Activated naive CD4-positive, alpha-beta T cell treated with anti-CD3 and anti-CD28 coated beads, Interleukin-2, amount 10 ng/mL, durations not matched to agents 7 days and 5 days (primary cell): Measurements from ENCODE around the gene NECTIN1.

Source experiments
- CTCF ChIA-PET: fragments of 350-600 bp; sonication (Branson Sonifier 250); formaldehyde crosslinking; loops from one replicate; lab custom pipeline; 2021; ENCODE audit warnings: antibody characterized with exemption; lab: Charles Lee
- DNase-seq: peaks from one replicate; pipeline ENCODE4 v3.0.0-alpha.2; 2020
- H3K27ac Mint-ChIP-seq: one replicate; pipeline ENCODE4 v1.8.0; 2021; ENCODE audit warnings: mild to moderate bottlenecking, moderate library complexity, mixed read lengths
- H3K27me3 Mint-ChIP-seq: one replicate; pipeline ENCODE4 v1.8.0; 2021; ENCODE audit warnings: mild to moderate bottlenecking, mixed read lengths
- H3K36me3 Mint-ChIP-seq: one replicate; pipeline ENCODE4 v1.8.0; 2021; ENCODE audit warnings: mixed read lengths
- H3K4me1 Mint-ChIP-seq: one replicate; pipeline ENCODE4 v1.8.0; 2021; ENCODE audit warnings: mixed read lengths
- H3K4me3 Mint-ChIP-seq: one replicate; pipeline ENCODE4 v1.8.0; 2021; ENCODE audit warnings: mild to moderate bottlenecking, moderate library complexity, mixed read lengths
- H3K9me3 Mint-ChIP-seq: one replicate; pipeline ENCODE4 v1.8.0; 2021; ENCODE audit warnings: mixed read lengths

Gene NECTIN1

DNA sequence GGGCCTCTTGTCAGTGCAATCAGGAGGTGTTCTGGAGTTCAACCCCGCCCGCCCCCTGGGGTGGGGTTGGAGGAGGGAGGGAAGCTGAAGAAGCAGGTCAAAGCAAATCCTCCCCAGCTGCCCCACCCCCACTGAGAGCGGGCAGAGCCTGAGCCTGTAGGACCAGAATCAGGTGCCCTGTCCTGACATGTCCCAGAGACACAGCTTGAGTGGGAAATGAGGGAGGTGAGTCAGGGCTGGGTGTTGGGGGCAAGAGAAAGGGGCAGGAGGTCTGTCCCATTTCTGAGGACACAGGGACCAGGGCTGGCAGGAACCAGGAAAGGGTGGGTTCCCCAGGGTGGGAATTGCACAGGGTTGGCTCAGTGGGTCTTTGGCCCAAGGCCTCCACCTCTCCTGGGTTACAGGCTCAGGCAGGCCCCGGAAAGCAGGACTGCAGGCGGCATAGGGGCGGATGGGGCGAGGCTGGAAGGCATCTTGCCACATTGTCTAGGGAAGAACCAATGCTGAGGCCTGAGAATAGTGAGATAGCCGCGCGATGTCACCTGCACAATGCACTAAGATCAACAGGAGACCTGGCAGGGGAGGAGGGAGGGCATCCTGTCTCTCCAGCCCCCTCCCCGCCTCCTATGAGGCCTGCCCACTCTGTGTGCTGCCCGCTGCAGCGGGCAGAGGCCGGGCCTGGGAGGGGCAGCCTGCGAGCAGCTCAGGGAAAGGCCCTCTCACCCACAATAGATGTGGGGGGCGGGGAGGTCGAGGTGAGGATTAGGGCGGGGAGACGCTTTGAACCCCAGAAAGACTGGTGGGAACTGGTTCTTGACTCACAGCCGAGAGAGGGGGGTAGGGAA lies 32.4 kb downstream of the NECTIN1 start:
- H3K27me3 Mint-ChIP-seq, result peaks cover 31% of the 10 kb centered on the region
- H3K4me1 Mint-ChIP-seq, result peaks cover 9% of the 10 kb centered on the region
- CTCF ChIA-PET, result interaction anchor here (1.0 kb wide), 1 partner anchor 33 kb away, joined by 4 read pairs; the partner anchor contains the start of gene NECTIN1
- H3K27ac Mint-ChIP-seq, result no peak overlapping the region
- H3K9me3 Mint-ChIP-seq, result no peaks in the 10 kb centered on the region
- H3K36me3 Mint-ChIP-seq, result no peaks in the 10 kb centered on the region
- H3K4me3 Mint-ChIP-seq, result no peak overlapping the region
- DNase-seq, result no peak

DNA sequence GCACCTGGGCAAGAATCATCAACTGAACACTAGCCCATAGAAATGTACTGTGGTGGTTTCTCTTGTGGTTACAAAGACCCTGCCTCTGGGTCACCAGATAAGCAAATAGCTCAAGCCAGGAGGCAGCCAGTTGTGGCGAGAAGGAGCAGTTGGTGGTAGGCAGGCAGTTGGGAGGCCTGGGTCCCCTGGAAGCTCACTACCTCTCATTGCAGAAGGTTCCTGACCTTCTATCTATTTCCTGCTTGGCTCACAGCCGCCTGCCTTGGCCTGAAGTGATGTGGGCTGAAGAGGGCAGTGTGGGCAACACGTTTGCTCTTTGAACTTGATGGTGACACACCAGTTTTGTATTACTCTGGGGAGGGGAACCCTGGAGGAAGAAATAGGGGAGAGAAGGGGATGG lies 34.7 kb downstream of the NECTIN1 start:
- CTCF ChIA-PET, result interaction anchor here (1.0 to 1.1 kb wide), 2 partner anchors 10 to 35 kb away, joined by 3 to 4 read pairs; no protein-coding TSS in a partner anchor
- H3K36me3 Mint-ChIP-seq, result no peaks in the 10 kb centered on the region
- peaks cover 43% of the 10 kb centered on the region for H3K27me3 Mint-ChIP-seq
- no peak for DNase-seq
- peaks cover 20% of the 10 kb centered on the region for H3K4me1 Mint-ChIP-seq
- H3K9me3 Mint-ChIP-seq, result no peaks in the 10 kb centered on the region
- no peak overlapping the region for H3K27ac Mint-ChIP-seq
- H3K4me3 Mint-ChIP-seq, result no peak overlapping the region

DNA sequence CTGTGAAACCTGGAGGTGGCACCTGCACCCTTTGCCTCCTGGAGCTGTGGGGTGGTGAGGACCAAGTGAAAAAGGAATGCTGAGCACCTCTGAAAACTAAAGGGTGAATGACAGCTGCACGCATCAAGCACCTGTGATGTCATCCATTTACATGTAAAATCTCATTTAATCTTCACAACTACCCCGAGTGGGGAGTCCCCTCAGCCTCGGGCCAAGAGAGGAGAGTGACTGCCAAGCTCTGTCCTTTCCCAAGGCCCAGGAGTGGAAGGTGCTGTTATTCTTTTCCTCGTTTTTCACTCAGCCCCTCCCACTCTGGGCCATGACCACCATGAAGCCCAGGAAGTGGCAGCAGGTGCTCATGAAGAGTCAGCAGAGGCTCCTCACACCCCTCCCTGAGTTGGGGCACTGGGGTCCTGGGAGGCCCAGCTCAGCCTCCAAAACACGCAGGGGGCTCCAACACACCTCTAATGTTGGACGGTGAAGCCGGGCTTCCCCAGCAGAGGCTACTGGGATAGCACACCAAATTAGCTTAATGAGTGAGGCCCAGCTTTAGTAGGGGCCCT lies 35.7 kb downstream of the NECTIN1 start:
- peaks cover 45% of the 10 kb centered on the region for H3K27me3 Mint-ChIP-seq
- CTCF ChIA-PET, result interaction anchor here (1.5 kb wide), 1 partner anchor 36 kb away, joined by 4 read pairs; the partner anchor contains the start of gene NECTIN1
- no peak for DNase-seq
- H3K4me3 Mint-ChIP-seq, result no peak overlapping the region
- no peaks in the 10 kb centered on the region for H3K9me3 Mint-ChIP-seq
- no peak overlapping the region for H3K27ac Mint-ChIP-seq
- no peaks in the 10 kb centered on the region for H3K36me3 Mint-ChIP-seq
- H3K4me1 Mint-ChIP-seq, result peaks cover 20% of the 10 kb centered on the region

DNA sequence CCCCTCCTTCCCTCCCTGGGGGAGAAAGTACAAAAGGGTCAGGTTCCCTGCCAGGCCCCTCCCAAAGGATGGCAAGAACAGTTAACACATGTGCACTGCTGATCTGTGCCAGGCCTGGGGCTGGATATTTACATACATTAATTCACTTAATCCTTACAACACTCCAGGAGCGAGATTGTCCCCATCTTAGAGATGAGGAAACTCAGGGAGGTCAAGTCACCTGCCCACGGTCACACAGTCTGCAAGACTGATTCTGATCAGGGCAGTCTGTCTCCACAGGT lies 36.5 kb downstream of the NECTIN1 start:
- no peak overlapping the region for H3K4me3 Mint-ChIP-seq
- no peaks in the 10 kb centered on the region for H3K36me3 Mint-ChIP-seq
- CTCF ChIA-PET, result interaction anchor here (1.5 kb wide), 1 partner anchor 37 kb away, joined by 4 read pairs; the partner anchor contains the start of gene NECTIN1
- peaks cover 20% of the 10 kb centered on the region for H3K4me1 Mint-ChIP-seq
- peaks cover 40% of the 10 kb centered on the region for H3K27me3 Mint-ChIP-seq
- no peaks in the 10 kb centered on the region for H3K9me3 Mint-ChIP-seq
- H3K27ac Mint-ChIP-seq, result no peak overlapping the region
- no peak for DNase-seq

DNA sequence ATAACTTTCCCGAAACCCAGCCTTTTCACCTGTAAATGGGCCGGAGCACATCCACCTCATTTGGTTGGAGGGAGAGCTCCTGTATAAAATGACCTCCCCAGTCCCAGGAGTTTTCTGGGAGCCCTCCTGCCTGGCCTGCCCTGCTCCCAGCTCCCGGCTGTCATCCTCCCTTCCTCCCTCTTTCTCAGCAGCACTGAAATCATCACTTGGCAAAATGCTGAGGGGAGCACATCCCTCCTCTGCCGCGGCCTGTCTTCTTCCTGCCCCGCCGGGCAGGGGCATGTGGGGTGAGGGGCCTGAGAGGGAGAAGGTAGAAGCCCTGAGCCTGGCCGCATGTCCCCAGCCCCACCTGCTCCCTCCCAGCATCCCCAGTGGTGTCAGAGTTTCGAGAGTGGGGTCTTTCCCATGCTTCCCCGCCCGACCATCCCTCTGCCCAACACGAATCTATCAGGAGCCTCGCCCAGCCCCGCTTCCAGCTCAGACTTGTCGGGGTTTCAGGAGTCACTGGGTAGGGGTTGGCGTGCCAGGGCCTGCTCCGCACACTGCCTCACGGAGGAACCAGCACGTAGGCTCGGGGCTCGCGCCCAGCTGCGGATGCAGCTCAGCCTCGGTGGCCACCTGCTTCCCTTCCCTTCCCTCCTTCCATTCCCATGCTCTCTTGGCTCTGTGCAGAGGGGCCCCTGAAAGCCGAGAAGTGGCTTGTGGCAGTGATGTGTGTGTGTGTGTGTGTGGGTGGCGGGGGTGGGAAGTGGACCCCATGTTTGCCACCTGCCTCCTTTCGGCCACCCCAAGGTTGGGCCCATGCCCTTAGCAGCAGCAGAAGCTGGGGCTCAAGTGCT lies 37.1 kb downstream of the NECTIN1 start:
- CTCF ChIA-PET, result interaction anchor here (0.8 to 1.4 kb wide), 3 partner anchors 10 to 16 kb away, joined by 3 to 5 read pairs (median 4); no protein-coding TSS in a partner anchor
- Mint-ChIP-seq H3K4me3 (no peak overlapping the region), H3K36me3 (no peaks in the 10 kb centered on the region), H3K27me3 (peaks cover 43% of the 10 kb centered on the region), H3K4me1 (peaks cover 20% of the 10 kb centered on the region), H3K9me3 (no peaks in the 10 kb centered on the region), H3K27ac (no peak overlapping the region)
- no peak for DNase-seq

DNA sequence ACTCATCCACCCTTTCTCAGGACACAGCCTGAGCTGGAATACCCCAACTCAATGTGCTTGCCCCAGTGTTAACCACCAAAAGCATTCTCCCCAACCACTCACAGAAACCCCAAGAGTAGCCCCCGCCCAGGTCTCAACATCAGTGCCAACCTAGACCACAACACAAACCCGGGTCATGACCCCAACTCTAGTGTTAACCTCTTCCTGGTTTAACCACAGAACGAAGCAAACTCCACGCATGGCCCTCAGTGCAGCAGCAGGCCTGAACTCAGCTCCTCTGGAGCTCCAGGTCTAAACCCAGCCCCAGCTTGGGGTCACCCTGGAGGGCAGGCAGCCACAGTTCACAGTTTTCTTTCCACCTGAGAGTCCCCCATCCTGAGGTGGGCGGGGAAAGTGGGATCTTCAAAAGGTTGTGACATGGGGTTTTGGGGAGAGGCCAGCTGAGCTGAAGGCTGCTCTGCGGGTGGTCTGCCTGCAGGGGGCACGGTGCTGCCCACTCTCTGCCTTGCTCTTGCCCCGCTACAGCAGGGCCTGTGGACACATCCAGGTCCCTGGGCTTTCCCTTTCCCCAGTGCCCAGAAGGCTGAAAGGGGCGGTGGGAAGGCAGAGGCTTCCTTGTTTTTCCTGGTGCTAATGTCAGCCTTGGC lies 37.9 kb downstream of the NECTIN1 start:
- CTCF ChIA-PET, result interaction anchor here (0.6 to 1.4 kb wide), 5 partner anchors 9 to 50 kb away, joined by 3 to 5 read pairs (median 4); no protein-coding TSS in a partner anchor
- H3K27ac Mint-ChIP-seq, result no peak overlapping the region
- no peaks in the 10 kb centered on the region for H3K36me3 Mint-ChIP-seq
- H3K4me3 Mint-ChIP-seq, result no peak overlapping the region
- DNase-seq, result peak; percentile 68
- H3K9me3 Mint-ChIP-seq, result no peaks in the 10 kb centered on the region
- peaks cover 43% of the 10 kb centered on the region for H3K27me3 Mint-ChIP-seq
- H3K4me1 Mint-ChIP-seq, result peaks cover 20% of the 10 kb centered on the region

DNA sequence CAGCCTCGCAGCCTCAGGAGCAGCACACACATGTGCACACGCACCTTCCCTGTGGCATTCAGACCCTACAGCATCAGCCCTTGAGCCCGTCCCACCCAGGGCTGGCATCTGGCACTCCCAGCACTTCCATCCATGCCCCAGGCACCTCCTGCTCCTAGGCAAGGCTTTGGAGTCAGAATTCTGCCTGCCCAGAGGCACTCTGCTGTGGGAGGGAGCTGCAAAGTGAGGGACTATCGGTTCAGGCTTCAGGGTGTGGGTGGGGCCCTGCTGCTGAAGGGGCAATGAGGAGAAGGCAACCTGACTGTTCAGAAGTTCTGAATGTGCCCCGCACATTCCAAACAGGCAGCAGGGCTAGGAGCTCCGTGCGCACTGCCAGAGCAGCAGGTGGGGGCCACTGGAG lies 39.7 kb downstream of the NECTIN1 start:
- Mint-ChIP-seq H3K9me3 (no peaks in the 10 kb centered on the region), H3K36me3 (no peaks in the 10 kb centered on the region), H3K4me1 (peaks cover 21% of the 10 kb centered on the region), H3K4me3 (no peak overlapping the region), H3K27me3 (peaks cover 50% of the 10 kb centered on the region), H3K27ac (no peak overlapping the region)
- DNase-seq, result no peak
- CTCF ChIA-PET, result no interaction called here

DNA sequence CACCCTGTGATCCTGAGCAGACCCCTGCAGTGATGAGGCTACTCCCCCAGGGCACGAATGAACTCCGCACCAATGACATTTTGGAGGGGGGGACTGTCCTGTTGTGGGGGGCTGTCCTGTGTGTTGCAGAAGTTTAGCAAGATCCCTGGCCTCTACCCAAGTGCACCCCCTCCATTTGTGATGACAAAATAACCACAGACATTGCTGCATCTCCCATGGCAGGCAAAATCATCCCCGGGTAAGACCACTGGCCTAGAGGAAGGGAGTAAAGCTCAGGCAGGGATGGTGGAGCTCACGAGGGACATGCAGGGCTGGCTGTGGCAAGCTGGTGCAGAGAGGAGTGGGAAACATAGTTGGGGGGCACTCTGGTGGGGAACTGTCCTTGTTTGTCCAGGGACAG lies 40.6 kb downstream of the NECTIN1 start:
- no peaks in the 10 kb centered on the region for H3K36me3 Mint-ChIP-seq
- no peak overlapping the region for H3K4me3 Mint-ChIP-seq
- peaks cover 53% of the 10 kb centered on the region for H3K27me3 Mint-ChIP-seq
- DNase-seq, result no peak
- CTCF ChIA-PET, result no interaction called here
- H3K27ac Mint-ChIP-seq, result no peak overlapping the region
- peaks cover 28% of the 10 kb centered on the region for H3K4me1 Mint-ChIP-seq
- H3K9me3 Mint-ChIP-seq, result no peaks in the 10 kb centered on the region

DNA sequence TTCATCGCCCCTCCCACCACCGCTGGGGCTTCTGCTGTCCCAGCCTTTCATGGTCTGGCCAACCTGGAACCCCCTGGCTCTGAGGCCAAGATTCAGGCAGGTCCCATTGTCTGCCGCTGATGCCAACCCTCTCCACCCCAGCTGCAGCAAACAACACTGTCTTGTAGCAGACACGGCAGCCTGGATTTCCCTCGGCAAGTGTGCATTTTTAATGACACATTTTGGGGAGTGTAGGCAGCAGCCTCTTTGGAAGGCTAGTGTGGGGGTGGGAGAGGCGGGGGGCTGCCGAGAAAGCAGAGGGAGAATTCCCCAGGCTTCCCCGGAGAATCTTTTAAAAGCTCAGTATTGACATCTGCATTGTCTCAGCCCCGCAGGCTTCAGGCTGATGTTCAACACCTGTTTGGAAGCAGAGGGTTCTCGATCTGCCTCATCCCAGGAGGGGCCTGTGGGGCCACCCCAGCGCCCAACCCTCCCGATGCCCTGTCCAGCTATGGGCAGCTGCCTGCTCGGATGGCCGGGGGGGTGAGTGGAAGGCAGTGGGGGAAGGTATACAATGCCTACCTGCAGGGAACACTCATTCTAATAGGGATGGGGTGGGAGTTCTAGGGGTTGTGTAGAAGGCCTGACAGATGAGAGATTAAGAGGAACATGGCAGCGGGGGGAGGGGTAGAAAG lies 41.5 kb downstream of the NECTIN1 start:
- no peak overlapping the region for H3K27ac Mint-ChIP-seq

DNA sequence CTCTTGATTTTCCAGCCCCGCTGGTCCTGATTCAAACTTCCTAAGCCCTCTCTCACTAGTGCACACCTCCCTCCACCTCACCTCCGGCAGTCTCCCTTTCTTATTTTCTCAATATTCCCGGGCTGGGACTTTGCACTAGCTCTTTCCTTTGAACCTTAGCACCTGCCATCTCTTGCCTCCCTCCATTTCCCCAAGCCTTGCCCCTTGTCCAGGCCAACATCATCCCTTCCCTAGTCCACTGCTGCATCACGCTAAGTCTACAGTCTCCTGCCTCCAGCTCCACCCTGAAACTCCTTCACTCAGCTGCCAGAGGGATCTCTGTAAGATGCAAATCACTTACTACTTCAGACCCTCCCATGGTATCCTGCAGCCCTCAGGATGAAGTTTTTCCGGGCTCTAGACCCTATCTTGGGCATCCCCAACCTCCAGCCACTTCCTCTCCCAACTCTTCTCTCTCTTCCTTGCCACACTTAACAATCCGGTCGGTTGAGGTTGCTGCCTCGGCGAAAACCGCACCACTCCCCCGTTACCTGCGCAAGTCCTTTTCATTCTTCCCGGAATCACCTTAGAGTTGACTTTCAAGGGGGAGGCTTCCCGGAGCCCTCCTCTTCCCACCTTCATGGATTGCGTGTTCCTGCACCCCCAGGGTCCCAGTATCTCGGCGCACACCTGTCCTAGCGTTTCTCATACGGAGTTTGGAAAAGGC lies 42.7 kb downstream of the NECTIN1 start:
- CTCF ChIA-PET, result interaction anchor here (0.8 kb wide), 1 partner anchor 41 kb away, joined by 3 read pairs; no protein-coding TSS in a partner anchor
- no peaks in the 10 kb centered on the region for H3K9me3 Mint-ChIP-seq
- DNase-seq, result no peak
- H3K27ac Mint-ChIP-seq, result no peak overlapping the region
- H3K4me3 Mint-ChIP-seq, result no peak overlapping the region
- H3K4me1 Mint-ChIP-seq, result peaks cover 18% of the 10 kb centered on the region
- peaks cover 36% of the 10 kb centered on the region for H3K27me3 Mint-ChIP-seq
- no peaks in the 10 kb centered on the region for H3K36me3 Mint-ChIP-seq

More for the DNA sequence above, 41.5 kb downstream of the NECTIN1 start:
- H3K4me3 Mint-ChIP-seq, result no peak overlapping the region
- H3K36me3 Mint-ChIP-seq, result no peaks in the 10 kb centered on the region
- peaks cover 26% of the 10 kb centered on the region for H3K4me1 Mint-ChIP-seq
- no peak for DNase-seq
- CTCF ChIA-PET, result no interaction called here
- no peaks in the 10 kb centered on the region for H3K9me3 Mint-ChIP-seq
- peaks cover 44% of the 10 kb centered on the region for H3K27me3 Mint-ChIP-seq

DNA sequence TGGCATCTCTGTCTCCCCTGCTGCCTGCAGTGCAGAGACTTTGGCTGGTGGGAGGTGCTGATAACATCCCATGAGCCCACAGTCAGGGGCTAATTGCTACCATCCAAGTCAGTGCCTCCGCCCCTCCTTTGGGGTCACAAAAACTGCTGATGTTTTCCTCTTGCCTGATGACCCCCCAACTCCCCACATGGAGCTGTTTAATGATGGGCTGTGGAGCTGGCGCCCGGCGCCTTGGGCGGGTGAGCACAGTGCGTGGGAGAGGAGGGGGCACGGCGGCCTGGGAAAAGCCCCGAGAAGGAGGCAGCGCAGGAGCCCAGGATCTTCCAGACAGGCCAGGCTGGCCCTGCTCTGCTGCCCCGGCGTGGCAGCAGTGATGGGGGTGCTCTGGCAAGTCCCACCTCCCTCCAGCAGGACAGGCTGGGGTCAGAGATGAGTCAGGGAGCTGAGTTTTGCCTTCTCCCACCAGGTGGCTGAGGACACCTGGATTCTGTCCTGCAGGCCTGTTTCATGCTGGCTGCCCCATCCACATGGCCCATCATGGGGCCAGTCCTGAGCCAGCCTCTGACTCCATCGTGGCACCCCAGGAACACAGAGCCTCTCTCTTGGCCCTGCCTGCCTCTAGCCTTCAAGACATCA lies 43.8 kb downstream of the NECTIN1 start:
- CTCF ChIA-PET, result interaction anchor here (0.8 kb wide), 1 partner anchor 42 kb away, joined by 3 read pairs; no protein-coding TSS in a partner anchor
- Mint-ChIP-seq H3K4me1 (peaks cover 10% of the 10 kb centered on the region), H3K9me3 (no peaks in the 10 kb centered on the region), H3K27ac (no peak overlapping the region), H3K27me3 (peaks cover 35% of the 10 kb centered on the region), H3K36me3 (no peaks in the 10 kb centered on the region), H3K4me3 (no peak overlapping the region)
- no peak for DNase-seq

DNA sequence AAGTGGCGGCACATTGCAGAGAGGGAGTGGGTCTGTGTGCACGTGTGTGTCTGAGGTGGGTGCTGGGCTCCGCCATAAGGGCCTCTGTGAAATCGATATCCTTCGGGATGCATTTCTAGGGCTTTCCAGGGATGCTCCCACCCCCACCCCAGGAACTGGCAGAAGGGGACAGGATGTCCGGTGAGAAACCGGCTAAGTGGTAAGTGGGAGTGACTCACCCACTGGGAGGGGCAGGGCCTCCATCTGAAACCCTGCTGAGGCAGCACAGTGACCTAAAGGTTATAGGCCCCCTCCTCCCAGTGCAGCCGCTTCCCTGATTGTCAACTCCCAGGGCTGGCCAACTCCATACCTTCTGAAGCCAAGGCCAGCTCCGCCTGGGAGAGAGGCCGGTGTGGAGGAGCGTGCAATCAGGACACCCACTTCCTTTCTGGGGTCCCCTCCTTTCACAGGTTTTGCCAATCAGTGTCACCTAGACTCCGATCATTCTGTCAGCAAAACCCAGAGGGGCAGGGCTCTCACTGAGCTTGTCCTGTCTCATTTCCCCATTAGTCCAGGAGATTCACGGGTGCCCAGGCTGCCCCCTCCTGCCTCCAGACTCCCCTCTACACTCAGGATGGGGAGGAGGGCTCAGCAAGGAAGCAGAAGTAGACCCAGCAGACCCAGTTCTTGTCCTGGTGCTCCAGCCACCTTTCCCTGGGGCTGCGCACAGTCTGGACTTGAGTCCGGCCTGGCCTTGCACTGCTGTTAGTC lies 44.5 kb downstream of the NECTIN1 start:
- Mint-ChIP-seq H3K4me3 (no peak overlapping the region), H3K27me3 (peaks cover 30% of the 10 kb centered on the region), H3K4me1 (peaks cover 10% of the 10 kb centered on the region), H3K36me3 (no peaks in the 10 kb centered on the region), H3K9me3 (no peaks in the 10 kb centered on the region), H3K27ac (no peak overlapping the region)
- no peak for DNase-seq
- CTCF ChIA-PET, result interaction anchor here (1.1 kb wide), 1 partner anchor 11 kb away, joined by 3 read pairs; no protein-coding TSS in a partner anchor
